ENCODE measurements around the gene PTTG1. TPM values are rescaled to one million over a fixed set of nuclear protein-coding genes. Genes with fewer than 3 reads are reported as not detected.

PTTG1 gene
- total and polyA plus RNA-seq, 4 donors = 0.75 to 84.0 (median 5.6) TPM

- no peak for DNase-seq (ENCODE audit: low spot score)
- H3K27ac ChIP-seq (ENCODE audit: low read depth in 1 of 2, low read length in 2 of 2) = no peak overlapping the region
- peaks cover 0 to 2% (median 0%) of the 10 kb centered on the region in 4 donors for H3K27me3 ChIP-seq (ENCODE audit: control insufficient read depth in 4 of 4, insufficient read depth in 4 of 4, low read length in 3 of 4)
- TF ChIP-seq ZBTB33 (IDR thresholded peaks at IDR 0.05) (no peak), NR2F2 (IDR thresholded peaks at IDR 0.05) (no peak), SP1 (IDR thresholded peaks at IDR 0.05) (no peak), HNF4A (conservative IDR thresholded peaks at IDR 0.05) (no peak), JUND (IDR thresholded peaks at IDR 0.05) (no peak), FOXA2 (IDR thresholded peaks at IDR 0.05) (no peak), EGR1 (IDR thresholded peaks at IDR 0.05; ENCODE audit: low read depth in 2 of 2) (no peak), FOXA1 (IDR thresholded peaks at IDR 0.05) (no peak), RXRA (IDR thresholded peaks at IDR 0.05) (no peak), TAF1 (conservative IDR thresholded peaks at IDR 0.05) (no peak), ATF3 (IDR thresholded peaks at IDR 0.05) (no peak), RAD21 (IDR thresholded peaks at IDR 0.05) (no peak), CTCF (IDR thresholded peaks at IDR 0.05; ENCODE audit: low read depth, low read length, missing input control) (no peak)
- no peak overlapping the region for H3K9ac ChIP-seq (ENCODE audit: low read depth in 1 of 2, low read length in 2 of 2)
- no peaks in the 10 kb centered on the region for H3K9me3 ChIP-seq (ENCODE audit: control insufficient read depth in 4 of 4, low read length in 3 of 4)
- 90% methylated on average over 9 of the region's 9 CpGs for WGBS
- H3K4me3 ChIP-seq (ENCODE audit: low read depth in 1 of 3, low read length in 3 of 3) = no peak overlapping the region
- no peaks in the 10 kb centered on the region for H3K4me1 ChIP-seq (ENCODE audit: control insufficient read depth in 4 of 4, insufficient read depth in 4 of 4, low read length in 3 of 4)
- no peaks in the 10 kb centered on the region for H3K36me3 ChIP-seq (ENCODE audit: control insufficient read depth in 4 of 4, insufficient read depth in 3 of 4, low read depth in 1 of 4, low read length in 3 of 4)
Observed at GRCh38 chr5:160450164-160450932, 28.7 kb downstream of the PTTG1 start.

GRCh38 chr5:160451281-160451680, 29.6 kb downstream of the PTTG1 start:
- Histone ChIP-seq H3K27me3 (ENCODE audit: control insufficient read depth in 4 of 4, insufficient read depth in 4 of 4, low read length in 3 of 4) (peaks cover 0 to 2% (median 0%) of the 10 kb centered on the region in 4 donors), H3K9me3 (ENCODE audit: control insufficient read depth in 4 of 4, low read length in 3 of 4) (no peaks in the 10 kb centered on the region), H3K36me3 (ENCODE audit: control insufficient read depth in 4 of 4, insufficient read depth in 3 of 4, low read depth in 1 of 4, low read length in 3 of 4) (no peaks in the 10 kb centered on the region), H3K4me1 (ENCODE audit: control insufficient read depth in 4 of 4, insufficient read depth in 4 of 4, low read length in 3 of 4) (no peaks in the 10 kb centered on the region), H3K4me3 (ENCODE audit: low read depth in 1 of 3, low read length in 3 of 3) (no peak overlapping the region), H3K27ac (ENCODE audit: low read depth in 1 of 2, low read length in 2 of 2) (no peak overlapping the region), H3K9ac (ENCODE audit: low read depth in 1 of 2, low read length in 2 of 2) (no peak overlapping the region)
- 91% methylated on average over 2 of the region's 2 CpGs for WGBS
- DNase-seq (ENCODE audit: low spot score) = no peak
- TF ChIP-seq HNF4G (IDR thresholded peaks at IDR 0.05) (no peak), RXRA (IDR thresholded peaks at IDR 0.05) (no peak), EGR1 (IDR thresholded peaks at IDR 0.05; ENCODE audit: low read depth in 2 of 2) (no peak), RAD21 (IDR thresholded peaks at IDR 0.05) (no peak), NR2F2 (IDR thresholded peaks at IDR 0.05) (no peak), REST (IDR thresholded peaks at IDR 0.05) (no peak), FOXA1 (IDR thresholded peaks at IDR 0.05) (no peak), FOXA2 (IDR thresholded peaks at IDR 0.05) (no peak), TAF1 (conservative IDR thresholded peaks at IDR 0.05) (no peak), ZBTB33 (IDR thresholded peaks at IDR 0.05) (no peak), CTCF (IDR thresholded peaks at IDR 0.05; ENCODE audit: low read depth, low read length, missing input control) (no peak), MAX (IDR thresholded peaks at IDR 0.05) (no peak), GABPA (IDR thresholded peaks at IDR 0.05 in 1 of 2, conservative IDR thresholded peaks at IDR 0.05 in 1 of 2) (no peak), HNF4A (conservative IDR thresholded peaks at IDR 0.05) (no peak), ATF3 (IDR thresholded peaks at IDR 0.05) (no peak)

Measured in liver (tissue), 9 donors.